Kidney (tissue), 14 donors: Measurements from ENCODE around the gene CST5. TPM values are rescaled to one million over a fixed set of nuclear protein-coding genes. Genes with fewer than 3 reads are reported as not detected.
A peak's percentile ranks its signal among the peaks of the same experiment; 100 is the strongest.
"Not testable (repeated sequence)": the region's sequence is repeated elsewhere in the genome, so short reads cannot be mapped to it uniquely, and the experiment has no call there.

Experiments
- DNase-seq, 5 donors: peaks; one replicate each; pipeline ENCODE4 v3.0.0-alpha.2; 2013 to 2020
- FAIRE-seq: peaks from 2 replicates; lab custom pipeline; 2012; peaks lifted over from hg19 to GRCh38; lab: Jason Lieb, UNC
- H3K27ac ChIP-seq, 2 donors: one replicate each; pipeline ENCODE4 v1.7.0; 2013; ENCODE audit warnings: low read depth in 2 of 2, low read length in 2 of 2, inconsistent platforms in 1 of 2
- H3K27me3 ChIP-seq: one replicate; pipeline ENCODE4 v1.7.1; 2013; ENCODE audit warnings: low read length, inconsistent platforms; ENCODE audit not compliant: control insufficient read depth, insufficient read depth
- H3K36me3 ChIP-seq, 3 donors: one replicate each; pipeline versions ENCODE4 v1.7.0 to v1.7.1; 2013; ENCODE audit warnings: low read length in 3 of 3, control low read depth in 1 of 3, inconsistent platforms in 1 of 3; ENCODE audit not compliant: insufficient read depth in 3 of 3, control insufficient read depth in 2 of 3
- H3K4me1 ChIP-seq, 3 donors: one replicate each; pipeline versions ENCODE4 v1.7.0 to v1.7.1; 2013; ENCODE audit warnings: low read length in 3 of 3, inconsistent platforms in 1 of 3, low read depth in 1 of 3; ENCODE audit not compliant: control insufficient read depth in 2 of 3, insufficient read depth in 2 of 3
- H3K4me3 ChIP-seq, 3 donors: one replicate each; pipeline versions ENCODE4 v1.7.0 to v1.8.1; 2013; ENCODE audit warnings: low read length in 3 of 3, control low read depth in 1 of 3, inconsistent platforms in 1 of 3
- H3K9ac ChIP-seq, 3 donors: one replicate each; pipeline versions ENCODE4 v1.7.0 to v1.7.1; 2013; ENCODE audit warnings: low read length in 3 of 3, control low read depth in 1 of 3, inconsistent platforms in 1 of 3
- H3K9me3 ChIP-seq, 3 donors: one replicate each; pipeline versions ENCODE4 v1.7.0 to v1.7.1; 2013; ENCODE audit warnings: low read length in 3 of 3, control low read depth in 1 of 3, inconsistent platforms in 1 of 3; ENCODE audit not compliant: control insufficient read depth in 2 of 3, insufficient read depth in 1 of 3
- intact Hi-C: fragments of 100-400 bp; cut with DNase I; formaldehyde crosslinking; loops from one replicate; pipeline ENCODE4 v1.11.1; 2022
- polyA plus RNA-seq: library from polyadenylated mRNA; stranded (reverse); fragments of 350-450 nt; fragmentation: Illumina TruSeq; extraction: RNeasy Lipid Tissue Mini Kit (QIAGEN cat#74804); gene quantifications from one replicate; pipeline ENCODE4 v1.2.3, GENCODE V29; 2014; ENCODE audit warnings: low read depth, low replicate concordance; ENCODE audit not compliant: insufficient read depth
- total RNA-seq: library from RNA; stranded (reverse); fragmentation: NEBNext Ultra II Directional; extraction: Animal tissue kit (Norgen Biotek cat#: 25700); gene quantifications from one replicate; pipeline ENCODE4 v1.2.1, GENCODE V29; 2021
- TF ChIP-seq, protein P1 (sequence below): IDR thresholded peaks from 3 replicates; pipeline ENCODE4 v1.5.1; 2012; ENCODE audit warnings: mild to moderate bottlenecking, moderate library complexity, borderline replicate concordance; ENCODE audit not compliant: insufficient read depth; ENCODE audit errors: extremely low read depth
- donor health status: control.
- donor health status: control.
- donor health status: control.
- donor health status: control.
- donor health status: control.
- donor health status: DM: yes; HTN: yes; CAD: no.
- donor health status: Normal renal cell carcinoma (clear cell type).

Gene CST5
- total and polyA plus RNA-seq, 2 donors from 2014 or later, result not detected

GRCh38 chr20:23879811-23880374 is 345 bp upstream of the CST5 start:
- Histone ChIP-seq H3K27ac (no peak overlapping the region), H3K27me3 (no peaks in the 10 kb centered on the region), H3K36me3 (no peaks in the 10 kb centered on the region), H3K4me1 (peaks cover 0 to 2% (median 0%) of the 10 kb centered on the region in 3 donors), H3K9ac (no peak overlapping the region), H3K4me3 (no peak overlapping the region), H3K9me3 (no peaks in the 10 kb centered on the region)
- intact Hi-C loops, result no loop called here
- TF ChIP-seq, protein P1, sequence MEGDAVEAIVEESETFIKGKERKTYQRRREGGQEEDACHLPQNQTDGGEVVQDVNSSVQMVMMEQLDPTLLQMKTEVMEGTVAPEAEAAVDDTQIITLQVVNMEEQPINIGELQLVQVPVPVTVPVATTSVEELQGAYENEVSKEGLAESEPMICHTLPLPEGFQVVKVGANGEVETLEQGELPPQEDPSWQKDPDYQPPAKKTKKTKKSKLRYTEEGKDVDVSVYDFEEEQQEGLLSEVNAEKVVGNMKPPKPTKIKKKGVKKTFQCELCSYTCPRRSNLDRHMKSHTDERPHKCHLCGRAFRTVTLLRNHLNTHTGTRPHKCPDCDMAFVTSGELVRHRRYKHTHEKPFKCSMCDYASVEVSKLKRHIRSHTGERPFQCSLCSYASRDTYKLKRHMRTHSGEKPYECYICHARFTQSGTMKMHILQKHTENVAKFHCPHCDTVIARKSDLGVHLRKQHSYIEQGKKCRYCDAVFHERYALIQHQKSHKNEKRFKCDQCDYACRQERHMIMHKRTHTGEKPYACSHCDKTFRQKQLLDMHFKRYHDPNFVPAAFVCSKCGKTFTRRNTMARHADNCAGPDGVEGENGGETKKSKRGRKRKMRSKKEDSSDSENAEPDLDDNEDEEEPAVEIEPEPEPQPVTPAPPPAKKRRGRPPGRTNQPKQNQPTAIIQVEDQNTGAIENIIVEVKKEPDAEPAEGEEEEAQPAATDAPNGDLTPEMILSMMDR, result no peak
- FAIRE-seq (no peak), DNase-seq (peak; percentile 59 to 74 (median 70))

GRCh38 chr20:23878787-23879186 is 761 bp downstream of the CST5 start:
- Histone ChIP-seq H3K4me1 (peaks cover 0 to 2% (median 0%) of the 10 kb centered on the region in 3 donors), H3K36me3 (no peaks in the 10 kb centered on the region), H3K9me3 (no peaks in the 10 kb centered on the region), H3K9ac (no peak overlapping the region), H3K4me3 (no peak overlapping the region), H3K27ac (no peak overlapping the region), H3K27me3 (no peaks in the 10 kb centered on the region)
- DNase-seq, result no peak
- TF ChIP-seq, protein P1, result no peak
- no peak for FAIRE-seq
- intact Hi-C loops, result no loop called here

DNA sequence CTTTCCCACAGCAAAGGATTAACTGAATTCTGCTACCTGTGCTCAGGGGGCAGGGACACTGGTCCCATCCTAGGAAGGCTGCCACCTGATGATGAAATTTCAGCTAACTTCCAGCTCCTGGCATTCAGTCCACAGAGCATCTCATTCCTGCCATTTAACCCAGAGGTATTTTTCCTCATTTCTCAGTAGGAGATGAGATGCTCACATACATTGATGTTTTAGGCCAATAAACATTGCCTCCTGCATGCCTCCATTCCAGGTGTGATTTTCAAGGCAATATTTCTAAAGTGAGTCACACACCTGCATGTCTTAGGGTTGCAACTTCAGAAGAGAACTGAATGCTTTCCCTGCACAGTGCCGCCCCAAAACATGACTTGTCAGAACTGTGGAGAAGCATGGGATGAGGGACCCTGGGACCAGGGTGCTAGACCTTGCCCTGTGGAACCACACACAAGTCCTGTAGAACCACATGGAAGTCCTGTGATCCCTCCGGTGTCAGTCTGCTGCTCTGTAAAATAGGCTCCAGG is 1.5 kb downstream of the CST5 start:
- H3K9me3 ChIP-seq, H3K4me1 ChIP-seq, DNase-seq, H3K27me3 ChIP-seq, H3K9ac ChIP-seq, H3K4me3 ChIP-seq, intact Hi-C loops, H3K27ac ChIP-seq, H3K36me3 ChIP-seq, FAIRE-seq: not testable (repeated sequence)

GRCh38 chr20:23877524-23877923 is 2.0 kb downstream of the CST5 start:
- DNase-seq (no peak), FAIRE-seq (no peak)
- TF ChIP-seq, protein P1, result no peak
- intact Hi-C loops, result no loop called here
- Histone ChIP-seq H3K27me3 (no peaks in the 10 kb centered on the region), H3K4me3 (no peak overlapping the region), H3K9ac (no peak overlapping the region), H3K4me1 (peaks cover 0 to 2% (median 0%) of the 10 kb centered on the region in 3 donors), H3K36me3 (no peaks in the 10 kb centered on the region), H3K27ac (no peak overlapping the region), H3K9me3 (no peaks in the 10 kb centered on the region)
